Lung (tissue), 12 donors: ENCODE data around the gene MPP1. TPM values are rescaled to one million over a fixed set of nuclear protein-coding genes. Genes with fewer than 3 reads are reported as not detected.
A peak's percentile ranks its signal among the peaks of the same experiment; 100 is the strongest.

Source experiments
- ATAC-seq: fragments of 200-7000 bp; cut with Tn5 transposase; one replicate; pipeline ENCODE4 v1.9.1; 2020; ENCODE audit warnings: moderate number of reproducible peaks; ENCODE audit not compliant: insufficient read depth, low FRiP score
- DNase-seq, 3 donors: peaks; one replicate each; pipeline ENCODE4 v3.0.0-alpha.2; 2013 to 2017
- H3K27ac ChIP-seq, 2 donors: one replicate each; pipeline ENCODE4 v1.5.1; 2013; ENCODE audit warnings: mild to moderate bottlenecking in 2 of 2, moderate library complexity in 2 of 2, control low read depth in 1 of 2, inconsistent platforms in 1 of 2, low read depth in 1 of 2, low read length in 1 of 2
- H3K27me3 ChIP-seq, 3 donors: one replicate each; pipeline ENCODE4 v1.5.1; 2013; ENCODE audit warnings: low read length in 2 of 3; ENCODE audit not compliant: control insufficient read depth in 3 of 3, insufficient read depth in 3 of 3
- H3K36me3 ChIP-seq, 4 donors: one replicate each; pipeline ENCODE4 v1.5.1; 2013; ENCODE audit warnings: low read length in 4 of 4, mild to moderate bottlenecking in 1 of 4, moderate library complexity in 1 of 4; ENCODE audit not compliant: control insufficient read depth in 4 of 4, insufficient read depth in 4 of 4
- H3K4me1 ChIP-seq, 5 donors: one replicate each; pipeline ENCODE4 v1.5.1; 2013; ENCODE audit warnings: low read length in 5 of 5, mild to moderate bottlenecking in 2 of 5, moderate library complexity in 1 of 5; ENCODE audit not compliant: control insufficient read depth in 5 of 5, insufficient read depth in 5 of 5
- H3K4me3 ChIP-seq: one replicate; pipeline ENCODE4 v1.5.1; 2013; ENCODE audit warnings: mild to moderate bottlenecking, control low read depth, moderate library complexity
- H3K9ac ChIP-seq, 2 donors: one replicate each; pipeline ENCODE4 v1.5.1; 2013; ENCODE audit warnings: low read length in 2 of 2, control low read depth in 1 of 2; ENCODE audit not compliant: insufficient read depth in 1 of 2
- H3K9me3 ChIP-seq, 4 donors: one replicate each; pipeline ENCODE4 v1.5.1; 2013; ENCODE audit warnings: low read length in 3 of 4, mild to moderate bottlenecking in 1 of 4, moderate library complexity in 1 of 4; ENCODE audit not compliant: control insufficient read depth in 4 of 4, insufficient read depth in 3 of 4
- WGBS, 2 donors: extraction: QIAGEN DNeasy Blood & Tissue Kit; methylation state at CpG; one replicate each; pipeline ENCODE4 v1.1.7; 2013; 5-methylcytosine and 5-hydroxymethylcytosine counted together
- polyA plus RNA-seq, 2 donors: library from polyadenylated mRNA; stranded (reverse); fragments of 200-250 nt; gene quantifications; one replicate each; pipeline ENCODE4 v1.2.1, GENCODE V29; 2013
- total RNA-seq, 2 donors: library from RNA; depleted of rRNA in 1 of 2; stranded (reverse); fragments of >200 nt in 1 of 2; gene quantifications; one replicate each; pipeline ENCODE4 v1.2.1, GENCODE V29; 2014 to 2021
- TF ChIP-seq, protein P1 (sequence below): IDR thresholded peaks from 2 replicates; pipeline ENCODE4 v1.5.1; 2012; ENCODE audit warnings: mild to moderate bottlenecking; ENCODE audit errors: control extremely low read depth, extremely low read depth
- donor health status: control.
- donor health status: control.
- donor health status: Bipolar disorder and iron deficiency.
- donor health status: healthy.
- donor health status: DM: yes; HTN: yes; CAD: no.

MPP1 gene
- total and polyA plus RNA-seq, 4 donors: 18.6 to 132 (median 56.4) TPM

GRCh38 chrX:154742613-154743012 lies 62.7 kb downstream of the MPP1 start:
- no peak for DNase-seq
- Histone ChIP-seq H3K27ac (no peak overlapping the region), H3K36me3 (no peaks in the 10 kb centered on the region), H3K4me1 (peaks cover 0 to 6% (median under 1%) of the 10 kb centered on the region in 5 donors), H3K9ac (no peak overlapping the region), H3K27me3 (no peaks in the 10 kb centered on the region), H3K9me3 (peaks cover 0 to 3% (median 0%) of the 10 kb centered on the region in 4 donors), H3K4me3 (no peak overlapping the region)
- no peak for ATAC-seq
- TF ChIP-seq, protein P1, sequence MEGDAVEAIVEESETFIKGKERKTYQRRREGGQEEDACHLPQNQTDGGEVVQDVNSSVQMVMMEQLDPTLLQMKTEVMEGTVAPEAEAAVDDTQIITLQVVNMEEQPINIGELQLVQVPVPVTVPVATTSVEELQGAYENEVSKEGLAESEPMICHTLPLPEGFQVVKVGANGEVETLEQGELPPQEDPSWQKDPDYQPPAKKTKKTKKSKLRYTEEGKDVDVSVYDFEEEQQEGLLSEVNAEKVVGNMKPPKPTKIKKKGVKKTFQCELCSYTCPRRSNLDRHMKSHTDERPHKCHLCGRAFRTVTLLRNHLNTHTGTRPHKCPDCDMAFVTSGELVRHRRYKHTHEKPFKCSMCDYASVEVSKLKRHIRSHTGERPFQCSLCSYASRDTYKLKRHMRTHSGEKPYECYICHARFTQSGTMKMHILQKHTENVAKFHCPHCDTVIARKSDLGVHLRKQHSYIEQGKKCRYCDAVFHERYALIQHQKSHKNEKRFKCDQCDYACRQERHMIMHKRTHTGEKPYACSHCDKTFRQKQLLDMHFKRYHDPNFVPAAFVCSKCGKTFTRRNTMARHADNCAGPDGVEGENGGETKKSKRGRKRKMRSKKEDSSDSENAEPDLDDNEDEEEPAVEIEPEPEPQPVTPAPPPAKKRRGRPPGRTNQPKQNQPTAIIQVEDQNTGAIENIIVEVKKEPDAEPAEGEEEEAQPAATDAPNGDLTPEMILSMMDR: no peak

DNA sequence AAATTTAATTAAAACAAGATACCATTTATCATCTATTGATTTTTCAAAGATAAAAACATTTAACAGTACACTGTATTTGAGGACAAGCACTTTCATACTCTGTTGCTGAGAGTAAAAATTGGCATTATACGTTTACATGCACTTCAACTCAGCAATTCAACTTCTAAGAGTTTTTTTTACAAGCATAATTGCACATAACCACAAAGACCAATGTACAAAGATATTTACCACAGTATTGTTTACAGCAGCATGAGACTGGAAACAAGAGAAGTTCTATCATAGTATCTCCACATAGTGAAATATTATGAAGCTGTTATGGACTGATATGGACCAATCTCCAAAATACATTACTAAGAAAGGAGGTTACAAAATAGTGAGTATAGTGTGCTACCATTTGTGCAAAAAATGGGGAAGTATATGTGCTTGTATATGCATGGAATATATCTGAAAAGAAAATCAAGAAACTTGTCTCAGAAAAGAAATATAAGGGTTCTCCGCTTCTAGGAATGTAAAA lies 65.3 kb downstream of the MPP1 start:
- Histone ChIP-seq H3K9ac (no peak overlapping the region), H3K4me1 (peaks cover 8 to 19% (median 10%) of the 10 kb centered on the region in 5 donors), H3K4me3 (no peak overlapping the region), H3K9me3 (peaks cover 0 to 3% (median 0%) of the 10 kb centered on the region in 4 donors), H3K27ac (no peak overlapping the region), H3K36me3 (no peaks in the 10 kb centered on the region), H3K27me3 (no peaks in the 10 kb centered on the region)
- 58 to 64% methylated on average over 2 of the region's 2 CpGs for WGBS, 2 donors
- no peak for ATAC-seq
- no peak for DNase-seq
- TF ChIP-seq, protein P1: no peak

- DNase-seq: peak; percentile 49 to 83 (median 65)
- H3K4me1 ChIP-seq: peaks cover 14 to 37% (median 17%) of the 10 kb centered on the region in 5 donors
Observed at GRCh38 chrX:154738011-154738738, 67.1 kb downstream of the MPP1 start.

More at GRCh38 chrX:154738011-154738738, 67.1 kb downstream of the MPP1 start:
- peaks cover 0 to 3% (median 0%) of the 10 kb centered on the region in 4 donors for H3K9me3 ChIP-seq
- H3K27ac ChIP-seq: peak overlapping the region in 1 of 2 donors; percentile 80
- WGBS, 2 donors: 7 to 41% methylated on average over 8 of the region's 8 CpGs
- H3K36me3 ChIP-seq: no peaks in the 10 kb centered on the region
- TF ChIP-seq, protein P1: no peak
- no peak for ATAC-seq
- H3K9ac ChIP-seq: peak overlapping the region in 1 of 2 donors; percentile 34
- no peaks in the 10 kb centered on the region for H3K27me3 ChIP-seq
- H3K4me3 ChIP-seq: no peak overlapping the region
